ENCODE measurements around the gene NVL.

DNA sequence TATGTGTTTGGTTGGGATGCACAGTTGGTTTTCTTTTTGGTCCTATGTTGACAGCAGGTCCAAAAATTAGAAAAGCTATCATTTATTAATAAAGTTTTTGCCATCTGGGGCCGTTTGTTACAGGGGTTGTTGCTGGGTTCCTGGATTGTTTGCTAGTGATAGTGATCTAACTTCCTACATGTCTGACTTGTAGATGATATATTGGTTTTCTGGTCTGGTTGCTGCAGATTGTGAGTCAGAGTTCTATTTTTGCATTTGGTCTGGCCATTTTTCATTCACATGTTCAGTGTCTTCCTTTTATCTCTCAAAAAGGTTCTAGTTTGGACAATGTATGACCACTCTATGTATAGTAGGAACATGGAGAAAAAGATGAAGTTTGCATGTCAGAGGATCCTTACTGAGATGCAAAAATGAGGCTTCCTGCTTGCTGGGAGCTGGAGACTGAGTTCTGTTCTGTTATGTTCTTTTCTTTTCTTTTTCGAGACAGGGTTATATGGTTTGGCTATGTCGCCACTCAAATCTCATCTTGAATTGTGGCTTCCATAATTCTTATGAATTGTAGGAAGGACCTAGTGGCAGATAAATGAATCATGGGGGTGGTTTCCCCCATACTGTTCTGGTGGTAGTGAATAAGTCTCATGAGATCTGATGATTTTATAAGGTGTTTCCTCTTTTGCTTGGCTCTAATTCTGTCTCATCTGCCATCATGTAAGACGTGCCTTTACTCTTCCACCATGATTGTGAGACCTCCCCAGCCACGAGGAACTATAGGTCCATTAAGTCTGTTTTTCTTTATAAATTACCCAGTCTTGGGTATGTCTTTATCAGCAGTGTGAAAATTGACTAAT lies 4.2 kb upstream of the NVL start:
- TF ChIP-seq, protein P1, sequence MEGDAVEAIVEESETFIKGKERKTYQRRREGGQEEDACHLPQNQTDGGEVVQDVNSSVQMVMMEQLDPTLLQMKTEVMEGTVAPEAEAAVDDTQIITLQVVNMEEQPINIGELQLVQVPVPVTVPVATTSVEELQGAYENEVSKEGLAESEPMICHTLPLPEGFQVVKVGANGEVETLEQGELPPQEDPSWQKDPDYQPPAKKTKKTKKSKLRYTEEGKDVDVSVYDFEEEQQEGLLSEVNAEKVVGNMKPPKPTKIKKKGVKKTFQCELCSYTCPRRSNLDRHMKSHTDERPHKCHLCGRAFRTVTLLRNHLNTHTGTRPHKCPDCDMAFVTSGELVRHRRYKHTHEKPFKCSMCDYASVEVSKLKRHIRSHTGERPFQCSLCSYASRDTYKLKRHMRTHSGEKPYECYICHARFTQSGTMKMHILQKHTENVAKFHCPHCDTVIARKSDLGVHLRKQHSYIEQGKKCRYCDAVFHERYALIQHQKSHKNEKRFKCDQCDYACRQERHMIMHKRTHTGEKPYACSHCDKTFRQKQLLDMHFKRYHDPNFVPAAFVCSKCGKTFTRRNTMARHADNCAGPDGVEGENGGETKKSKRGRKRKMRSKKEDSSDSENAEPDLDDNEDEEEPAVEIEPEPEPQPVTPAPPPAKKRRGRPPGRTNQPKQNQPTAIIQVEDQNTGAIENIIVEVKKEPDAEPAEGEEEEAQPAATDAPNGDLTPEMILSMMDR (IDR thresholded peaks at IDR 0.05), result no peak
- TF ChIP-seq POLR2A (IDR thresholded peaks at IDR 0.05), result no peak
- TF ChIP-seq POLR2AphosphoS5 (IDR thresholded peaks at IDR 0.05), result no peak
